IMR-90 (cell line): ENCODE results near the gene FARP1. TPM values are rescaled to one million over a fixed set of nuclear protein-coding genes. Genes with fewer than 3 reads are reported as not detected.

Source experiments
- ATAC-seq: fragments of 200-7000 bp; cut with Tn5 transposase; 2 replicates; pipeline ENCODE4 v1.9.1; 2020; ENCODE audit warnings: low read depth, mild to moderate bottlenecking, moderate library complexity
- BruUV-seq: library from RNA; stranded (reverse); fragments of 400-500 nt; replicated peaks from 2 replicates; lab custom pipeline; 2021; lab: Mats Ljungman, UMichigan
- CTCF ChIA-PET: fragments of 300-600 bp; formaldehyde crosslinking; extraction: SDS; loops from one replicate; lab custom pipeline; 2021; ENCODE audit warnings: antibody characterized with exemption; lab: Yijun Ruan, JAX
- POLR2A ChIA-PET: fragments of 300-600 bp; sonication (Branson Sonifier 250); formaldehyde crosslinking; loops from one replicate; lab custom pipeline; 2022; ENCODE audit warnings: antibody characterized with exemption; ENCODE audit not compliant: unreplicated experiment; lab: Charles Lee
- DNase-seq: peaks from one replicate; pipeline ENCODE4 v3.0.0; 2013
- H2AFZ ChIP-seq: replicated peaks from 2 replicates; pipeline ENCODE3; 2013; ENCODE audit warnings: low read length, mild to moderate bottlenecking; ENCODE audit not compliant: poor library complexity
- H2AK5ac ChIP-seq: 2 replicates; pipeline ENCODE4 v1.6.1; 2013; ENCODE audit warnings: low read depth, low read length, inconsistent platforms
- H2AK9ac ChIP-seq: replicated peaks from 2 replicates; pipeline ENCODE3; 2013; ENCODE audit warnings: mild to moderate bottlenecking, low read depth, low read length, moderate library complexity; ENCODE audit not compliant: poor library complexity
- H2BK120ac ChIP-seq: 2 replicates; pipeline ENCODE4 v1.6.1; 2013; ENCODE audit warnings: low read depth, low read length, inconsistent platforms
- H2BK15ac ChIP-seq: 3 replicates; pipeline ENCODE4 v1.6.1; 2013; ENCODE audit warnings: low read depth, low read length, inconsistent platforms
- H2BK20ac ChIP-seq: 2 replicates; pipeline ENCODE4 v1.6.1; 2013; ENCODE audit warnings: low read depth, mild to moderate bottlenecking, inconsistent platforms, low read length, moderate library complexity
- H2BK5ac ChIP-seq: 2 replicates; pipeline ENCODE4 v1.6.1; 2013; ENCODE audit warnings: mild to moderate bottlenecking, low read depth, low read length, inconsistent platforms; ENCODE audit not compliant: poor library complexity, severe bottlenecking
- H3K14ac ChIP-seq: replicated peaks from 2 replicates; pipeline ENCODE4 v1.6.1; 2013; ENCODE audit warnings: low read depth, low read length, inconsistent platforms
- H3K18ac ChIP-seq: 2 replicates; pipeline ENCODE4 v1.6.1; 2013; ENCODE audit warnings: low read depth, low read length, control low read depth
- H3K23ac ChIP-seq: 2 replicates; pipeline ENCODE4 v1.6.1; 2013; ENCODE audit warnings: low read depth, low read length, inconsistent platforms
- H3K27ac ChIP-seq: 2 replicates; pipeline ENCODE4 v1.5.1; 2013; ENCODE audit warnings: mild to moderate bottlenecking, control low read depth, low read length; ENCODE audit not compliant: insufficient read depth
- H3K27me3 ChIP-seq: 2 replicates; pipeline ENCODE4 v1.6.1; 2013; ENCODE audit warnings: low read length; ENCODE audit not compliant: control insufficient read depth, insufficient read depth
- H3K36me3 ChIP-seq: 2 replicates; pipeline ENCODE4 v1.6.1; 2013; ENCODE audit warnings: low read length, mixed read lengths; ENCODE audit not compliant: control insufficient read depth, insufficient read depth
- H3K4ac ChIP-seq: 2 replicates; pipeline ENCODE4 v1.6.1; 2013; ENCODE audit warnings: low read depth, low read length, inconsistent platforms
- H3K4me1 ChIP-seq: 2 replicates; pipeline ENCODE4 v1.6.1; 2013; ENCODE audit warnings: low read length, mixed read lengths; ENCODE audit not compliant: control insufficient read depth, insufficient read depth
- H3K4me2 ChIP-seq: 2 replicates; pipeline ENCODE4 v1.6.1; 2013; ENCODE audit warnings: low read depth, mild to moderate bottlenecking, control low read depth, low read length, moderate library complexity
- H3K4me3 ChIP-seq: 2 replicates; pipeline ENCODE4 v1.5.1; 2013; ENCODE audit warnings: low read depth, mild to moderate bottlenecking, control low read depth, low read length, moderate library complexity; ENCODE audit not compliant: insufficient read depth
- H3K56ac ChIP-seq: 2 replicates; pipeline ENCODE4 v1.6.1; 2013; ENCODE audit warnings: low read length, inconsistent platforms; ENCODE audit not compliant: insufficient read depth; ENCODE audit errors: extremely low read depth
- H3K79me1 ChIP-seq, 2 experiments: 2 replicates each; pipeline ENCODE4 v1.6.1; 2013; ENCODE audit warnings: low read length in 2 of 2, inconsistent platforms in 1 of 2, low read depth in 1 of 2
- H3K9ac ChIP-seq: 2 replicates; pipeline ENCODE4 v1.6.1; 2013; ENCODE audit warnings: low read depth, low read length, control low read depth
- H3K9me1 ChIP-seq: 2 replicates; pipeline ENCODE4 v1.6.1; 2013; ENCODE audit warnings: low read length, inconsistent platforms; ENCODE audit not compliant: insufficient read depth
- H3K9me3 ChIP-seq: 2 replicates; pipeline ENCODE4 v1.6.1; 2013; ENCODE audit warnings: low read length; ENCODE audit not compliant: control insufficient read depth, insufficient read depth
- H4K20me1 ChIP-seq: 2 replicates; pipeline ENCODE4 v1.6.1; 2013; ENCODE audit warnings: low read length, inconsistent platforms; ENCODE audit not compliant: insufficient read depth
- H4K5ac ChIP-seq: 2 replicates; pipeline ENCODE4 v1.6.1; 2013; ENCODE audit warnings: mild to moderate bottlenecking, low read depth, low read length, control low read depth
- H4K8ac ChIP-seq, 2 experiments: 2 replicates each; pipeline ENCODE4 v1.6.1; 2013; ENCODE audit warnings: low read depth in 2 of 2, low read length in 2 of 2, control low read depth in 1 of 2, inconsistent platforms in 1 of 2
- H4K91ac ChIP-seq: 2 replicates; pipeline ENCODE4 v1.6.1; 2013; ENCODE audit warnings: low read depth, low read length, inconsistent platforms; ENCODE audit not compliant: insufficient read depth
- CEBPB ChIP-seq: IDR thresholded peaks from 2 replicates; pipeline ENCODE4 v1.6.1; 2012; ENCODE audit warnings: low read depth, low read length, improper control_type of control experiment
- CHD1 ChIP-seq: IDR thresholded peaks from 2 replicates; pipeline ENCODE4 v1.6.1; 2012; ENCODE audit warnings: low read depth, low read length, improper control_type of control experiment
- FOS ChIP-seq: fragments of 150-350 bp; IDR thresholded peaks from 2 replicates; pipeline ENCODE4 v1.6.1; 2016; ENCODE audit warnings: low read depth, low read length
- MAFK ChIP-seq: IDR thresholded peaks from 2 replicates; pipeline ENCODE4 v1.6.1; 2012; ENCODE audit warnings: low read depth, low read length, improper control_type of control experiment
- MAZ ChIP-seq: IDR thresholded peaks from 2 replicates; pipeline ENCODE4 v1.6.1; 2012; ENCODE audit warnings: low read depth, mild to moderate bottlenecking, low read length, improper control_type of control experiment, moderate library complexity, borderline replicate concordance
- RFX5 ChIP-seq: IDR thresholded peaks from 2 replicates; pipeline ENCODE4 v1.8.0; 2012; ENCODE audit warnings: low read depth, mild to moderate bottlenecking, low read length, moderate library complexity
- WGBS, 2 experiments: methylation state at CpG; one replicate each; pipeline versions ENCODE4 v1.1.5 to v1.1.7; 2013; ENCODE audit warnings: missing lambda C conversion rate in 2 of 2; ENCODE audit not compliant: insufficient read length in 1 of 2; ENCODE audit errors: extremely low coverage in 2 of 2; 5-methylcytosine and 5-hydroxymethylcytosine counted together
- dilution Hi-C: fragments of 300-500 bp; cut with HindIII; formaldehyde crosslinking; loops from one replicate; pipeline ENCODE4 v1.14.3; 2018; ENCODE audit warnings: low sequenced_read_pairs; ENCODE audit not compliant: unreplicated experiment
- in situ Hi-C: fragments of 300-500 bp; cut with MboI; formaldehyde crosslinking; loops from 3 replicates; pipeline ENCODE4 v1.14.3; 2019; ENCODE audit warnings: low sequenced_read_pairs, inconsistent platforms, mixed read lengths
- intact Hi-C: fragments of 100-400 bp; cut with micrococcal nuclease; formaldehyde crosslinking; loops from 2 replicates; pipeline ENCODE4 v1.10.0; 2022
- polyA plus RNA-seq, 3 experiments: library from polyadenylated mRNA; depleted of rRNA; stranded (reverse); fragments of >200 nt; gene quantifications; 2 replicates each; pipeline ENCODE4 v1.2.3, GENCODE V29; 2012; ENCODE audit warnings: low replicate concordance in 1 of 3
- total RNA-seq: library from RNA; depleted of rRNA; stranded (reverse); fragments of >200 nt; gene quantifications from 2 replicates; pipeline ENCODE4 v1.2.3, GENCODE V29; 2012
- TF ChIP-seq, protein P1 (sequence below): fragments of 150-350 bp; IDR thresholded peaks from 2 replicates; pipeline ENCODE4 v1.6.1; 2016; ENCODE audit warnings: low read depth, mild to moderate bottlenecking, low read length, moderate library complexity, borderline replicate concordance

FARP1 gene
- total and polyA plus RNA-seq, 2 of the 4 experiments (the other 2 are of a cell fraction) = 39.6 to 57.0 TPM

DNA sequence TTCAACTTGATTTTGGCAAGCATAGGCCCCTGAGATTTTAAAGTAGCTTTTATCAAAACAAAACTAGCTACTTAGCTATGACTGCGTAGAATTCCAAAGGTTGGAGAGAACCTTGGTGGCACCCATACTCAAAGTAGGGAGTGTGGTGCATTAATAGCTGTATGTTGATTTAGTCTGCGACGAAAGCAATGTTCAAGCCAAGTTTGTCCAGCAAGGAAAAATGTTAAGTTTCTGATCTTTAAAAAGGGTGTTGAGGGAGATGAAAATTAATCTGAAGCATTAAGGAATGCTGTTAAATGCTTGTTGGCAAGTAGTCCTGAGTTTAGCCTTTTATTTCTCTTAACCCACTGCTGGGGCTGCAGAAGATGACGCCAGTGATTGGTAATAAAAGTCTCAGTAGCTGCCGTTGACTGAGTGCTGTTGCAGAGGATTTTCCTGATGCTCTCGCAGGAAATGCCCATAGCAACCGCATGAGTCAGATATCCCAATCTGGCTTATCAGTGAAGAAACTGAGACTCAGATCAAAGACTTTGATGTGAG, 110.1 kb downstream of the FARP1 start:
- Histone ChIP-seq H3K18ac (no peak overlapping the region), H2BK120ac (peak overlapping the region; percentile 85), H3K9ac (no peak overlapping the region), H3K4ac (peak overlapping the region; percentile 87), H3K27ac (peak overlapping the region; percentile 61), H2AK9ac (no peak overlapping the region), H2BK20ac (peak overlapping the region; percentile 72; the same call in 1 of the 2 replicates), H3K36me3 (no peaks in the 10 kb centered on the region), H3K4me3 (no peak overlapping the region), H3K9me3 (no peaks in the 10 kb centered on the region), H4K8ac (peak overlapping the region; percentile 49 to 81; a peak in 3 of 4 replicates), H3K9me1 (peaks cover 25% of the 10 kb centered on the region), H2BK5ac (peak overlapping the region; percentile 69), H4K5ac (no peak overlapping the region), H3K23ac (peak overlapping the region; percentile 71), H2AFZ (no peak overlapping the region), H3K4me1 (peaks cover 17% of the 10 kb centered on the region), H3K56ac (no peak overlapping the region), H3K4me2 (peak overlapping the region; percentile 25; the same call in 1 of the 2 replicates), H2AK5ac (peak overlapping the region; percentile 54; the same call in 1 of the 2 replicates), H4K91ac (peak overlapping the region; percentile 40), H4K20me1 (peaks cover 22% of the 10 kb centered on the region; the same call in 1 of the 2 replicates), H3K27me3 (no peaks in the 10 kb centered on the region), H3K79me1 (peaks cover 37 to 78% of the 10 kb centered on the region in 2 experiments), H2BK15ac (peak overlapping the region; percentile 40; the same call in 1 of the 3 replicates), H3K14ac (peak overlapping the region; percentile 51; the same call in 1 of the 2 replicates)
- TF ChIP-seq CEBPB (peak; percentile 43), RFX5 (no peak), MAZ (no peak), FOS (peak; percentile 55; the same call in 1 of the 2 replicates), CHD1 (no peak), MAFK (no peak)
- TF ChIP-seq, protein P1, sequence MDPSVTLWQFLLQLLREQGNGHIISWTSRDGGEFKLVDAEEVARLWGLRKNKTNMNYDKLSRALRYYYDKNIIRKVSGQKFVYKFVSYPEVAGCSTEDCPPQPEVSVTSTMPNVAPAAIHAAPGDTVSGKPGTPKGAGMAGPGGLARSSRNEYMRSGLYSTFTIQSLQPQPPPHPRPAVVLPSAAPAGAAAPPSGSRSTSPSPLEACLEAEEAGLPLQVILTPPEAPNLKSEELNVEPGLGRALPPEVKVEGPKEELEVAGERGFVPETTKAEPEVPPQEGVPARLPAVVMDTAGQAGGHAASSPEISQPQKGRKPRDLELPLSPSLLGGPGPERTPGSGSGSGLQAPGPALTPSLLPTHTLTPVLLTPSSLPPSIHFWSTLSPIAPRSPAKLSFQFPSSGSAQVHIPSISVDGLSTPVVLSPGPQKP = no peak
- dilution Hi-C loops (no loop called here), intact Hi-C loops (loop anchor here (10.0 kb wide), 1 partner anchor 108 kb away; the partner anchor contains the start of gene FARP1), in situ Hi-C loops (no loop called here)
- BruUV-seq = no TSS peak
- POLR2A ChIA-PET = no interaction called here
- ATAC-seq = peak; percentile 76
- WGBS, 2 experiments = 0% methylated on average over 3 of the region's 7 CpGs; no CpG with 5 or more reads in 1 of the 2 experiments
- CTCF ChIA-PET = interaction anchor here (0.6 kb wide), 1 partner anchor 169 kb away, joined by 4 read pairs; no protein-coding TSS in a partner anchor
- peak; percentile 88 for DNase-seq
